H9 (cell line): Measurements from ENCODE around the gene ZNF766. TPM values are rescaled to one million over a fixed set of nuclear protein-coding genes. Genes with fewer than 3 reads are reported as not detected.

Source experiments
- DNase-seq: peaks from one replicate; pipeline ENCODE4 v3.0.0-alpha.2; 2017
- H2AFZ ChIP-seq: one replicate; pipeline ENCODE4 v1.6.1; 2013; ENCODE audit warnings: mild to moderate bottlenecking, low read length, control low read depth, moderate library complexity
- H2AK5ac ChIP-seq: 2 replicates; pipeline ENCODE4 v1.6.1; 2013; ENCODE audit warnings: low read length, control low read depth, mixed read lengths; ENCODE audit not compliant: insufficient read length
- H2BK120ac ChIP-seq: one replicate; pipeline ENCODE4 v1.6.1; 2013; ENCODE audit warnings: low read depth, mild to moderate bottlenecking, low read length, control low read depth, inconsistent platforms; ENCODE audit not compliant: poor library complexity, severe bottlenecking
- H2BK12ac ChIP-seq: 2 replicates; pipeline ENCODE4 v1.6.1; 2013; ENCODE audit warnings: low read length, control low read depth, mixed read lengths, low read depth; ENCODE audit not compliant: insufficient read length
- H2BK15ac ChIP-seq: 2 replicates; pipeline ENCODE4 v1.6.1; 2013; ENCODE audit warnings: low read depth, low read length, control low read depth
- H2BK20ac ChIP-seq: one replicate; pipeline ENCODE4 v1.6.1; 2013; ENCODE audit warnings: low read depth, mild to moderate bottlenecking, low read length, control low read depth, inconsistent platforms; ENCODE audit not compliant: poor library complexity, severe bottlenecking
- H2BK5ac ChIP-seq: 2 replicates; pipeline ENCODE4 v1.6.1; 2013; ENCODE audit warnings: low read length, control low read depth, mixed read lengths; ENCODE audit not compliant: insufficient read length
- H3K14ac ChIP-seq: 2 replicates; pipeline ENCODE4 v1.6.1; 2013; ENCODE audit warnings: low read length, control low read depth; ENCODE audit not compliant: insufficient read depth
- H3K18ac ChIP-seq: 2 replicates; pipeline ENCODE4 v1.6.1; 2013; ENCODE audit warnings: low read depth, mild to moderate bottlenecking, mixed read lengths, low read length, control low read depth; ENCODE audit not compliant: insufficient read length
- H3K23ac ChIP-seq: 2 replicates; pipeline ENCODE4 v1.6.1; 2013; ENCODE audit warnings: low read length, control low read depth, mixed read lengths, low read depth; ENCODE audit not compliant: insufficient read length
- H3K23me2 ChIP-seq: 2 replicates; pipeline ENCODE4 v1.6.1; 2013; ENCODE audit warnings: low read depth, mild to moderate bottlenecking, mixed read lengths, low read length, control low read depth; ENCODE audit not compliant: insufficient read length, poor library complexity, severe bottlenecking
- H3K27ac ChIP-seq: 2 replicates; pipeline ENCODE4 v1.5.1; 2013; ENCODE audit warnings: low read length, control low read depth, mixed read lengths, low read depth; ENCODE audit not compliant: insufficient read length
- H3K27me3 ChIP-seq: 2 replicates; pipeline ENCODE4 v1.6.1; 2013; ENCODE audit warnings: low read length, control low read depth, inconsistent platforms; ENCODE audit not compliant: insufficient read depth
- H3K4ac ChIP-seq: 2 replicates; pipeline ENCODE4 v1.6.1; 2013; ENCODE audit warnings: low read depth, mild to moderate bottlenecking, control low read depth, inconsistent platforms, low read length, moderate library complexity
- H3K4me1 ChIP-seq: 2 replicates; pipeline ENCODE4 v1.6.1; 2013; ENCODE audit warnings: low read length, control low read depth, inconsistent platforms; ENCODE audit not compliant: insufficient read depth
- H3K4me2 ChIP-seq: 2 replicates; pipeline ENCODE4 v1.6.1; 2013; ENCODE audit warnings: low read length, control low read depth, mixed read lengths; ENCODE audit not compliant: insufficient read length, insufficient read depth
- H3K56ac ChIP-seq: 2 replicates; pipeline ENCODE4 v1.6.1; 2013; ENCODE audit warnings: low read depth, mild to moderate bottlenecking, mixed read lengths, low read length, control low read depth; ENCODE audit not compliant: insufficient read length
- H3K79me1 ChIP-seq: 2 replicates; pipeline ENCODE4 v1.6.1; 2013; ENCODE audit warnings: low read depth, mild to moderate bottlenecking, moderate library complexity, low read length, control low read depth, inconsistent platforms; ENCODE audit not compliant: insufficient read depth, poor library complexity, severe bottlenecking
- H3K79me2 ChIP-seq: 2 replicates; pipeline ENCODE4 v1.6.1; 2013; ENCODE audit warnings: low read length, control low read depth, inconsistent platforms; ENCODE audit not compliant: insufficient read depth
- H3K9ac ChIP-seq: 2 replicates; pipeline ENCODE4 v1.6.1; 2013; ENCODE audit warnings: low read length, control low read depth, mixed read lengths; ENCODE audit not compliant: insufficient read length; ENCODE audit errors: extremely low read depth
- H3K9me3 ChIP-seq: one replicate; pipeline ENCODE4 v1.6.1; 2013; ENCODE audit warnings: low read depth, low read length, inconsistent platforms; ENCODE audit not compliant: control insufficient read depth
- H3T11ph ChIP-seq: one replicate; pipeline ENCODE4 v1.6.1; 2013; ENCODE audit warnings: mild to moderate bottlenecking, low read length, control low read depth, inconsistent platforms
- H4K20me1 ChIP-seq: one replicate; pipeline ENCODE4 v1.6.1; 2013; ENCODE audit not compliant: control insufficient read depth, insufficient read length, insufficient read depth
- H4K5ac ChIP-seq: 2 replicates; pipeline ENCODE4 v1.6.1; 2013; ENCODE audit warnings: low read depth, mild to moderate bottlenecking, mixed read lengths, low read length, control low read depth; ENCODE audit not compliant: insufficient read length
- H4K8ac ChIP-seq: replicated peaks from 2 replicates; pipeline ENCODE4 v1.6.1; 2013; ENCODE audit warnings: low read length, control low read depth, mixed read lengths, low read depth; ENCODE audit not compliant: insufficient read length
- H4K91ac ChIP-seq: 2 replicates; pipeline ENCODE4 v1.6.1; 2013; ENCODE audit warnings: low read depth, mild to moderate bottlenecking, moderate library complexity, mixed read lengths, low read length, control low read depth; ENCODE audit not compliant: insufficient read length
- H3K27ac Mint-ChIP-seq, 3 experiments: 2 replicates in 2 of 3; 3 replicates in 1 of 3; pipeline ENCODE4 v1.8.0; 2020 to 2021; ENCODE audit warnings: mixed read lengths in 3 of 3, mild to moderate bottlenecking in 1 of 3, moderate library complexity in 1 of 3
- H3K27me3 Mint-ChIP-seq: 2 replicates; pipeline ENCODE4 v1.8.0; 2021; ENCODE audit warnings: low read depth, mild to moderate bottlenecking, moderate library complexity, mixed read lengths
- H3K36me3 Mint-ChIP-seq, 3 experiments: 2 replicates in 2 of 3; 3 replicates in 1 of 3; pipeline ENCODE4 v1.8.0; 2020 to 2021; ENCODE audit warnings: low read depth in 3 of 3, mixed read lengths in 3 of 3; ENCODE audit not compliant: insufficient read depth in 1 of 3
- H3K4me1 Mint-ChIP-seq, 2 experiments: 2 replicates each; pipeline ENCODE4 v1.8.0; 2020; ENCODE audit warnings: mixed read lengths in 2 of 2
- H3K4me3 Mint-ChIP-seq, 2 experiments: 2 replicates in 1 of 2; 3 replicates in 1 of 2; pipeline ENCODE4 v1.8.0; 2020 to 2021; ENCODE audit warnings: mild to moderate bottlenecking in 2 of 2, mixed read lengths in 2 of 2, moderate library complexity in 1 of 2
- H3K9me3 Mint-ChIP-seq, 2 experiments: 2 replicates in 1 of 2; 3 replicates in 1 of 2; pipeline ENCODE4 v1.8.0; 2020; ENCODE audit warnings: mild to moderate bottlenecking in 2 of 2, mixed read lengths in 2 of 2, moderate library complexity in 1 of 2
- CTCF ChIP-seq: fragments of 200-600 bp; sonication (generic); conservative IDR thresholded peaks from 3 replicates; pipeline ENCODE4 v1.8.0; 2021; ENCODE audit warnings: antibody characterized with exemption, mild to moderate bottlenecking
- WGBS: extraction: QIAGEN DNeasy Blood & Tissue Kit; methylation state at CpG from one replicate; pipeline ENCODE4 v1.1.7; 2013; ENCODE audit warnings: missing lambda C conversion rate, low lambda C conversion rate, mixed read lengths; ENCODE audit not compliant: insufficient read length; ENCODE audit errors: extremely low coverage; 5-methylcytosine and 5-hydroxymethylcytosine counted together
- long read RNA-seq: library from polyadenylated mRNA; unstranded; transcript quantifications from one replicate; pipeline ENCODE4 v2.0.0, GENCODE V29; 2020
- total RNA-seq: library from RNA; stranded (reverse); gene quantifications from 2 replicates; pipeline ENCODE4 v1.2.1, GENCODE V29; 2021

Gene ZNF766
- 31.4 and 33.6 TPM in 2 replicates for total RNA-seq
- long read RNA-seq, full-length matches to known transcripts: 217 of 251 reads
- long read RNA-seq, partial matches to known transcripts: 7 of 251 reads
- long read RNA-seq, other reads (novel, unspliced or antisense): 27 of 251 reads

GRCh38 chr19:52269338-52270261 lies at the start of gene ZNF766:
ZNF766 (plus strand) TSS chr19:52269587; CDS start chr19:52269614, 27 bp downstream.
- Histone ChIP-seq H3K56ac (no peak within 1 kb of the TSS), H3K18ac (peak within 1 kb of the TSS; percentile 96), H4K5ac (peak within 1 kb of the TSS; percentile 79), H4K91ac (peak within 1 kb of the TSS; percentile 97), H4K8ac (peak within 1 kb of the TSS; percentile 81), H3K9ac (peak within 1 kb of the TSS; percentile 96), H2BK5ac (peak within 1 kb of the TSS; percentile 11), H4K20me1 (no peaks in the 10 kb centered on the region), H3K4me2 (peak within 1 kb of the TSS; percentile 85), H2BK20ac (no peak within 1 kb of the TSS), H2AK5ac (no peak within 1 kb of the TSS), H2BK12ac (no peak within 1 kb of the TSS), H2BK120ac (peak within 1 kb of the TSS; percentile 97), H2AFZ (peak within 1 kb of the TSS; percentile 66), H3K23me2 (peaks cover 6% of the 10 kb centered on the region), H3T11ph (no peak within 1 kb of the TSS), H3K4me1 (no peaks in the 10 kb centered on the region), H3K14ac (peak within 1 kb of the TSS; percentile 100), H3K27ac (peak within 1 kb of the TSS; percentile 28), H3K9me3 (no peaks in the 10 kb centered on the region), H3K79me2 (peaks cover 36% of the 10 kb centered on the region), H3K23ac (no peak within 1 kb of the TSS), H3K4ac (peak within 1 kb of the TSS; percentile 53), H3K27me3 (no peaks in the 10 kb centered on the region), H3K79me1 (peaks cover 18% of the 10 kb centered on the region), H2BK15ac (no peak within 1 kb of the TSS)
- DNase-seq: peak; percentile 97
- H3K4me3 Mint-ChIP-seq: peak within 1 kb of the TSS; percentile 91 to 94
- no peak for TF ChIP-seq CTCF
- no CpG with 5 or more reads among the region's 70 CpGs for WGBS
- H3K27me3 Mint-ChIP-seq: no peaks in the 10 kb centered on the region
- H3K9me3 Mint-ChIP-seq: peaks cover 4 to 15% of the 10 kb centered on the region in 2 experiments
- peaks cover 38 to 41% (median 39%) of the 10 kb centered on the region in 3 experiments for H3K36me3 Mint-ChIP-seq
- peak within 1 kb of the TSS; percentile 26 to 99 (median 86) for H3K27ac Mint-ChIP-seq
- H3K4me1 Mint-ChIP-seq: peaks cover 20% of the 10 kb centered on the region in 2 experiments
